ENCODE results near the gene SESN1.
"Not testable (repeated sequence)": the region's sequence is repeated elsewhere in the genome, so short reads cannot be mapped to it uniquely, and the experiment has no call there.

The SESN1 gene

GRCh38 chr6:108999428-108999827 is 95.2 kb downstream of the SESN1 start:
- DNase-seq = no peak

GRCh38 chr6:108998485-108998884 is 96.2 kb downstream of the SESN1 start:
- DNase-seq = no peak

GRCh38 chr6:108996208-108996607 is 98.4 kb downstream of the SESN1 start:
- DNase-seq = no peak

GRCh38 chr6:108995296-108995695 is 99.3 kb downstream of the SESN1 start:
- DNase-seq = no peak

- no peak for DNase-seq
Measured at GRCh38 chr6:108993876-108994275, 100.8 kb downstream of the SESN1 start.

- DNase-seq = no peak
Measured at GRCh38 chr6:108989700-108990099, 104.9 kb downstream of the SESN1 start.

- DNase-seq = no peak
Measured at GRCh38 chr6:108988765-108989164, 105.9 kb downstream of the SESN1 start.

GRCh38 chr6:108988296-108988695 is 106.3 kb downstream of the SESN1 start:
- DNase-seq = no peak

- DNase-seq = no peak
Measured at GRCh38 chr6:108987156-108987555, 107.5 kb downstream of the SESN1 start.

- DNase-seq = no peak
Measured at GRCh38 chr6:108985301-108985700, 109.3 kb downstream of the SESN1 start.

- no peak for DNase-seq
Measured at GRCh38 chr6:108983151-108983550, 111.5 kb downstream of the SESN1 start.

GRCh38 chr6:108982154-108983113 is 112.2 kb downstream of the SESN1 start:
- DNase-seq = no peak

- not testable (repeated sequence) for DNase-seq
Measured at GRCh38 chr6:108978638-108979037, 116.0 kb downstream of the SESN1 start.

GRCh38 chr6:108974201-108974600 is 120.4 kb downstream of the SESN1 start:
- DNase-seq = no peak

GRCh38 chr6:108969776-108970175 is 124.9 kb downstream of the SESN1 start:
- DNase-seq = no peak

GRCh38 chr6:108968325-108969316 is 126.0 kb downstream of the SESN1 start:
- DNase-seq = no peak

GRCh38 chr6:108966855-108967755 is 127.5 kb downstream of the SESN1 start:
- DNase-seq = peak; percentile 35

GRCh38 chr6:108966251-108966650 is 128.4 kb downstream of the SESN1 start:
- DNase-seq = no peak

GRCh38 chr6:108961985-108962384 is 132.7 kb downstream of the SESN1 start:
- peak; percentile 11 for DNase-seq

GRCh38 chr6:108961077-108961476 is 133.6 kb downstream of the SESN1 start:
- no peak for DNase-seq

GRCh38 chr6:108960601-108961000 is 134.0 kb downstream of the SESN1 start:
- no peak for DNase-seq

GRCh38 chr6:108959972-108960582 is 134.6 kb downstream of the SESN1 start:
- DNase-seq = no peak

Data from fibroblast of skin of scalp (primary cell).